Glomerular endothelial cell (primary cell): ENCODE data around the gene GLE1. TPM values are rescaled to one million over a fixed set of nuclear protein-coding genes. Genes with fewer than 3 reads are reported as not detected.

ENCODE experiments used
- DNase-seq: peaks from one replicate; pipeline ENCODE4 v3.0.0-alpha.2; 2011; ENCODE audit warnings: low read depth, low spot score; ENCODE audit errors: extremely low read depth
- total RNA-seq: library from RNA; depleted of rRNA; stranded (reverse); fragments of >200 nt; gene quantifications from 2 replicates; pipeline ENCODE4 v1.2.3, GENCODE V29; 2015

Gene GLE1
- total RNA-seq, 1 donor from 2014 or later = 14.4 TPM

- no peak for DNase-seq
Observed at GRCh38 chr9:128587453-128587852, 82.9 kb downstream of the GLE1 start.

GRCh38 chr9:128588581-128589233 lies 84.2 kb downstream of the GLE1 start:
- no peak for DNase-seq

Other genes starting within 250 kb of the GLE1 start
- 62.4 and 138 TPM in 2 replicates for gene GOLGA2, start 228.7 kb upstream of the GLE1 start, total RNA-seq
- gene SWI5, start 228.4 kb upstream of the GLE1 start, total RNA-seq = 28.4 and 37.8 TPM in 2 replicates
- gene TRUB2, start 182.3 kb upstream of the GLE1 start, total RNA-seq = 11.3 and 13.5 TPM in 2 replicates
- gene COQ4, start 181.9 kb upstream of the GLE1 start, total RNA-seq = 50.3 and 56.0 TPM in 2 replicates
- gene SLC27A4, start 164.2 kb upstream of the GLE1 start, total RNA-seq = 42.7 and 45.1 TPM in 2 replicates
- gene URM1, start 133.3 kb upstream of the GLE1 start, total RNA-seq = 41.9 and 45.1 TPM in 2 replicates
- gene CERCAM, start 83.9 kb upstream of the GLE1 start, total RNA-seq = 56.8 and 81.3 TPM in 2 replicates
- gene ODF2, start 48.7 kb upstream of the GLE1 start, total RNA-seq = 19.8 and 36.9 TPM in 2 replicates
- 383 and 476 TPM in 2 replicates for gene SPTAN1, start 47.9 kb downstream of the GLE1 start, total RNA-seq
- gene DYNC2I2, start 152.1 kb downstream of the GLE1 start, total RNA-seq = 55.0 and 71.9 TPM in 2 replicates
- gene SET, start 184.5 kb downstream of the GLE1 start, total RNA-seq = 227 and 258 TPM in 2 replicates
- 14.8 and 16.9 TPM in 2 replicates for gene PKN3, start 197.8 kb downstream of the GLE1 start, total RNA-seq
- 52.1 and 75.4 TPM in 2 replicates for gene ZDHHC12, start 219.4 kb downstream of the GLE1 start, total RNA-seq